Nephron progenitor cell (in vitro differentiated cells): ENCODE measurements around the gene NTRK3.

Experiments
- DNase-seq: peaks from one replicate; pipeline ENCODE4 v3.0.0; 2021
- H3K27ac Mint-ChIP-seq: 2 replicates; pipeline ENCODE4 v1.8.0; 2021; ENCODE audit warnings: mild to moderate bottlenecking, moderate library complexity, mixed read lengths
- H3K27me3 Mint-ChIP-seq: 2 replicates; pipeline ENCODE4 v1.8.0; 2021; ENCODE audit warnings: mild to moderate bottlenecking, low read depth, mixed read lengths; ENCODE audit not compliant: poor library complexity
- H3K36me3 Mint-ChIP-seq: 2 replicates; pipeline ENCODE4 v1.8.0; 2021; ENCODE audit warnings: low read depth, mixed read lengths
- H3K4me1 Mint-ChIP-seq: 2 replicates; pipeline ENCODE4 v1.8.0; 2021; ENCODE audit warnings: mixed read lengths
- H3K4me3 Mint-ChIP-seq: 2 replicates; pipeline ENCODE4 v1.8.0; 2021; ENCODE audit warnings: mild to moderate bottlenecking, moderate library complexity, mixed read lengths
- H3K9me3 Mint-ChIP-seq: 2 replicates; pipeline ENCODE4 v1.8.0; 2021; ENCODE audit warnings: mild to moderate bottlenecking, moderate library complexity, mixed read lengths
- TF ChIP-seq, protein P1 (sequence below): fragments of 200-600 bp; sonication (generic); IDR thresholded peaks from 2 replicates; pipeline ENCODE4 v1.5.0; 2021; ENCODE audit warnings: antibody characterized with exemption

Gene NTRK3

DNA sequence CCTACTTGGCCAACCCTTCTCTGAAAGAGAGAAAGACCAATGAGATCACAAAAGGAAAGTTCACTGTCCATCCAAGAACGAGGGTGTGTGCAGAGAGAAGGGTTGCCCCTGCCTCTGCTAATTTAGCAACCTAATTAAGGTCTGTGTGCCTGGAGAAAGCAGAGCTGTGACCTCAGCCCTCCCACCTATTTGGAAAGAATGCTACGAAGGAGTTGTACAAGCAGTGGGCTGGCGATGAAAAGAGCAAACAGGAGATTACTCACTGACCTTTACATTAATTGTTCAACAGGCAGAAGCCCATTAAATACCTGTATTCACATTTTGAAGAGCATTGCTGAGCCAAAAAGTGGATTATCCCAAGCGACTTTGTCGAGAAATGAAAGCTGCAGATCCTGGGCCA, 314.9 kb downstream of the NTRK3 start:
- Mint-ChIP-seq H3K9me3 (no peaks in the 10 kb centered on the region), H3K4me1 (peaks cover 44% of the 10 kb centered on the region), H3K4me3 (no peak overlapping the region), H3K27ac (no peak overlapping the region), H3K36me3 (no peaks in the 10 kb centered on the region), H3K27me3 (peaks cover 41% of the 10 kb centered on the region)
- TF ChIP-seq, protein P1, sequence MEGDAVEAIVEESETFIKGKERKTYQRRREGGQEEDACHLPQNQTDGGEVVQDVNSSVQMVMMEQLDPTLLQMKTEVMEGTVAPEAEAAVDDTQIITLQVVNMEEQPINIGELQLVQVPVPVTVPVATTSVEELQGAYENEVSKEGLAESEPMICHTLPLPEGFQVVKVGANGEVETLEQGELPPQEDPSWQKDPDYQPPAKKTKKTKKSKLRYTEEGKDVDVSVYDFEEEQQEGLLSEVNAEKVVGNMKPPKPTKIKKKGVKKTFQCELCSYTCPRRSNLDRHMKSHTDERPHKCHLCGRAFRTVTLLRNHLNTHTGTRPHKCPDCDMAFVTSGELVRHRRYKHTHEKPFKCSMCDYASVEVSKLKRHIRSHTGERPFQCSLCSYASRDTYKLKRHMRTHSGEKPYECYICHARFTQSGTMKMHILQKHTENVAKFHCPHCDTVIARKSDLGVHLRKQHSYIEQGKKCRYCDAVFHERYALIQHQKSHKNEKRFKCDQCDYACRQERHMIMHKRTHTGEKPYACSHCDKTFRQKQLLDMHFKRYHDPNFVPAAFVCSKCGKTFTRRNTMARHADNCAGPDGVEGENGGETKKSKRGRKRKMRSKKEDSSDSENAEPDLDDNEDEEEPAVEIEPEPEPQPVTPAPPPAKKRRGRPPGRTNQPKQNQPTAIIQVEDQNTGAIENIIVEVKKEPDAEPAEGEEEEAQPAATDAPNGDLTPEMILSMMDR = no peak
- no peak for DNase-seq

DNA sequence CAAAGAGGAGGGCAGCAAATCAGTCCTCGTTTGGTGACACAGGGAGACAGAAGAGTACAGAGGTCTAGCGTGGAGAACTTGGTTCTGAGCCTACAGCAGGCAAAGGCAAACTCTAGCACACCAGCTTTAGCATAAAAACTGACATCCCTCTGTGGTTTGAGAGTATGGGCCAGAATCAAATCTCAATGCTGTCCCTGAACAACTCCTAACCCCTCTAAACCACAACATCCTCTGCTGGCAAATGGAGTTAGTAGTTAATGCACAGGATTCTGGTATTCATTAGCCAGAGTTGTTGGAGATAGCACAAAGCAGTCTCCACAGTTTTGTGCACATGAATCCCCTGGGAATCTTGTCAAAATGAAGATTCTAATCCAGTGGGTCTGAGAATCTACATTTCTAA, 315.8 kb downstream of the NTRK3 start:
- H3K9me3 Mint-ChIP-seq = no peaks in the 10 kb centered on the region
- H3K27ac Mint-ChIP-seq = no peak overlapping the region
- TF ChIP-seq, protein P1 = no peak
- H3K36me3 Mint-ChIP-seq = no peaks in the 10 kb centered on the region
- H3K4me3 Mint-ChIP-seq = no peak overlapping the region
- H3K27me3 Mint-ChIP-seq = peaks cover 43% of the 10 kb centered on the region
- DNase-seq = no peak
- peaks cover 36% of the 10 kb centered on the region for H3K4me1 Mint-ChIP-seq

DNA sequence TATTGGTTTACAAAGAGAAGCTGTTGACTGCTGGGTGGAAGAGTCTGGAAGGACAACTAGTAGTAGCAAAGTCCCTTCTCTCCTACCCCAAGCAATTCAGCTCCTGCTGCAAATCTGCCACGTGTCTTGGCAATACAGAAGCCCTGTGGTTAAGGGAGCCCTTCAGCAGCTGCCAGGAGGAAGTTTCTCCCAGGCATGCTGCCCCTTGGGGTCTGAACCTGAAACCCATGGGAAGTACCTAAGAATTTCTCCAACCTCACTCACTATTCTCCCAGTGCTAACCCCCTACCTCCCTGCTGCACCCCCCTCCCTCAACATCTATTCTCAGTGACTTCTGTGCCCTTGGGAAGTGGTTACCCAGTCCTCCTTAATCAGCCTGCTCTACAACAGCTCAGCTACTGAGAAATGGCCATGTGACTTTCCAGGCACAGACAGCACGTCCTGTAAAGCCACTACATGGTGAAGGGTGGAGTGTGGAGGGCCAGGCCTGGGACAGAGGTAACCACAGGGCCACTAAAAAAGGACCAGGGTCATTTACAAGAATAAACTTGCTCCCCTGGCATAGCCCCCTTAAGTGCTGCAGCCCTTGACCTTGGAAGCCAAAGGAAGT, 316.6 kb downstream of the NTRK3 start:
- H3K27me3 Mint-ChIP-seq = peaks cover 44% of the 10 kb centered on the region
- TF ChIP-seq, protein P1 = no peak
- H3K9me3 Mint-ChIP-seq = no peaks in the 10 kb centered on the region
- no peaks in the 10 kb centered on the region for H3K36me3 Mint-ChIP-seq
- H3K4me1 Mint-ChIP-seq = peaks cover 33% of the 10 kb centered on the region
- no peak overlapping the region for H3K27ac Mint-ChIP-seq
- no peak overlapping the region for H3K4me3 Mint-ChIP-seq
- DNase-seq = no peak

DNA sequence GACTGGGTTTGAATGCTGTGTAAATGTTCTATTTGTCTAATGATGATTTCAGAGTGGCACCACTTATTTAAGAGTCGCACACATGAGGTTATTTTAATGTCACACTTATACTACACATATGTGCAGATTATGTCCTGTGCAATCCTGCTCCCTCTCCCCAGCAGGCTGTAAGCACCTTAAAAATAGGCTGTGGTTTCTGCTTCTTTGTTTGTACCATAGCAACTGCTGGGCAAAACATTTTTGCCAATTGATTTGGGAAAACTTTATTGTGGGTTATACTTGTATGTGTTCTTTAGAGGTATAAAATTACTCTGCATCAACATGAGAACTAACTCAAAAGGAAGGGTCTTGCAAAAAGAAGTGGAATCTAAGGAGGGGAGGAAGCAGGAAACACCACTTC, 318.5 kb downstream of the NTRK3 start:
- H3K9me3 Mint-ChIP-seq = no peaks in the 10 kb centered on the region
- no peak overlapping the region for H3K4me3 Mint-ChIP-seq
- H3K27ac Mint-ChIP-seq = peak overlapping the region; percentile 11
- DNase-seq = no peak
- peaks cover 19% of the 10 kb centered on the region for H3K4me1 Mint-ChIP-seq
- peaks cover 42% of the 10 kb centered on the region for H3K27me3 Mint-ChIP-seq
- H3K36me3 Mint-ChIP-seq = no peaks in the 10 kb centered on the region
- TF ChIP-seq, protein P1 = no peak

DNA sequence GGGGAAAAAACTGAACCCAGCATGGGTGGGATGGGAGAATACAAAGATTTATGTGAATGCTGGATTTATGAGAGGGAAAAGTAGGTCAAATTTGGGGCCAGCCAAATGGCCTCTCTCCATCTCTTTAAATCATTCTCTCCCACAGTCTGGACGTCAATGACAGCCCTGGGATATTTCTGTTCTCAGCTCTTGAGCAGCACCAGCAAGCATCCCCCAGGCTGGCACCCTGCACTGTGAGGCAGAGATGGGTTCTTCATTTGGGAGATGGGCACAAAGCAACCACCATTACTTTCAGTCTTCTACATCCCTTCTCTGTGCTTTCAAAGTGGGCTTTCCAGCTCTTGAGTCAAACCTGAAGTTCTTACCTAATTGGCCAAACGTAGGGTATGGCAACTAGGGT, 321.0 kb downstream of the NTRK3 start:
- Mint-ChIP-seq H3K4me1 (peaks cover 12% of the 10 kb centered on the region), H3K4me3 (no peak overlapping the region), H3K9me3 (no peaks in the 10 kb centered on the region)

DNA sequence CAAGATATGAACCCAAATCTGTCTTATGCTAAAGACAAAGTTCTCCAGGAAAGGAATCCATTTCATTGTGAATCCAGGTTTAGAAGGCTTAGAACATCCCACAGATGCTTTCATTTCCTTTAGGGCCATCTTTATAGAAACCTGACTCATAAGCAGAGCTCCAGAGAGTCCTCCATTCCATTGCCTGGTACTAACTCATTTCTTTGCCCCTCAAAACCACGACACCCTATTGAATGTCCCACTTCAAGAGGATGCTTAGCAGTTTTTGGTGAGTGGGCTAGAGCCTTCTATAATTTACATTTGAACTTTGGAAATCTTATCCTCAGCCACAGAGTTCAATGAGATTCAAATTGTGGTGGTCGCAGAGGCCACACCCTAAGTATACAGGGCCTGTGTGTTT, 325.0 kb downstream of the NTRK3 start:
- H3K36me3 Mint-ChIP-seq = no peaks in the 10 kb centered on the region
- TF ChIP-seq, protein P1 = no peak
- H3K27me3 Mint-ChIP-seq = peaks cover 24% of the 10 kb centered on the region
- no peak for DNase-seq
- H3K4me1 Mint-ChIP-seq = peaks cover 14% of the 10 kb centered on the region
- H3K9me3 Mint-ChIP-seq = no peaks in the 10 kb centered on the region
- H3K27ac Mint-ChIP-seq = no peak overlapping the region
- H3K4me3 Mint-ChIP-seq = no peak overlapping the region

More for the DNA sequence above, 321.0 kb downstream of the NTRK3 start:
- Mint-ChIP-seq H3K36me3 (no peaks in the 10 kb centered on the region), H3K27me3 (peaks cover 39% of the 10 kb centered on the region), H3K27ac (no peak overlapping the region)
- DNase-seq = no peak
- TF ChIP-seq, protein P1 = no peak
